ENCODE data around the gene DHRS13.

DNA sequence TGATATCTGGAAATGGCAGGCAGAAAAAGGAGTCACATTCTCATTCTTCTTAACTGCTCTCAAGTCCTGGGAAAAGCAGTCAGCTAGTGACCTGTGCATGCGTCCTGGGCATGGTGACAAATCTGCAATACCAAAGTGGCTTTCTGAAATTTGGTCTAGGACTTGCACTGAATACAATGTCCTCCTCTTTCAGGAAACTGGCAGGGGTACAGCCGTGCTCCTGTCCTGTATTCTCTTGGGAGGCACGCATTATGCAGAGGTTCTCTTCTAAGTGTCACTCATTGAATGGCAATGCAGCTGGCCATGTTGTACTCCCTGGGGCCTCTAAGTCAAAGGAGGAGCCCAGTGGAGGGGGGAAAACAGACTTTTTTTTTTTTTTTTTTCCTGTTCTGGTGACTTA is 37.8 kb upstream of the DHRS13 start:
- TF ChIP-seq, protein P1, sequence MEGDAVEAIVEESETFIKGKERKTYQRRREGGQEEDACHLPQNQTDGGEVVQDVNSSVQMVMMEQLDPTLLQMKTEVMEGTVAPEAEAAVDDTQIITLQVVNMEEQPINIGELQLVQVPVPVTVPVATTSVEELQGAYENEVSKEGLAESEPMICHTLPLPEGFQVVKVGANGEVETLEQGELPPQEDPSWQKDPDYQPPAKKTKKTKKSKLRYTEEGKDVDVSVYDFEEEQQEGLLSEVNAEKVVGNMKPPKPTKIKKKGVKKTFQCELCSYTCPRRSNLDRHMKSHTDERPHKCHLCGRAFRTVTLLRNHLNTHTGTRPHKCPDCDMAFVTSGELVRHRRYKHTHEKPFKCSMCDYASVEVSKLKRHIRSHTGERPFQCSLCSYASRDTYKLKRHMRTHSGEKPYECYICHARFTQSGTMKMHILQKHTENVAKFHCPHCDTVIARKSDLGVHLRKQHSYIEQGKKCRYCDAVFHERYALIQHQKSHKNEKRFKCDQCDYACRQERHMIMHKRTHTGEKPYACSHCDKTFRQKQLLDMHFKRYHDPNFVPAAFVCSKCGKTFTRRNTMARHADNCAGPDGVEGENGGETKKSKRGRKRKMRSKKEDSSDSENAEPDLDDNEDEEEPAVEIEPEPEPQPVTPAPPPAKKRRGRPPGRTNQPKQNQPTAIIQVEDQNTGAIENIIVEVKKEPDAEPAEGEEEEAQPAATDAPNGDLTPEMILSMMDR (IDR thresholded peaks at IDR 0.05; ENCODE audit: borderline replicate concordance, extremely low read depth, low read length, poor library complexity, severe bottlenecking): no peak
- TF ChIP-seq EZH2 (IDR thresholded peaks at IDR 0.05; ENCODE audit: borderline replicate concordance, low read depth, low read length, severe bottlenecking): no peak

All from DND-41 (cell line).